BE2C (cell line): ENCODE data around the gene PTX4.

ENCODE experiments used
- DNase-seq: peaks from one replicate; pipeline ENCODE4 v3.0.0-alpha.2; 2020
- H3K27me3 ChIP-seq: fragments of 250-450 bp; sonication (Bioruptor Pico); 2 replicates; pipeline ENCODE4 v1.5.1; 2020; ENCODE audit warnings: mild to moderate bottlenecking
- H3K36me3 ChIP-seq: fragments of 250-450 bp; sonication (Bioruptor Pico); 2 replicates; pipeline ENCODE4 v1.5.1; 2020; ENCODE audit warnings: mild to moderate bottlenecking
- H3K4me1 ChIP-seq: fragments of 250-450 bp; sonication (Bioruptor Pico); 2 replicates; pipeline ENCODE4 v1.5.1; 2020
- H3K4me3 ChIP-seq: 2 replicates; pipeline ENCODE4 v1.5.1; 2011; ENCODE audit warnings: low read depth, low read length
- H3K9me3 ChIP-seq: fragments of 250-450 bp; sonication (Bioruptor Pico); 2 replicates; pipeline ENCODE4 v1.5.1; 2020
- CTCF ChIP-seq: IDR thresholded peaks from 2 replicates; pipeline ENCODE4 v1.5.1; 2012; ENCODE audit warnings: mild to moderate bottlenecking, low read depth, low read length

PTX4 gene

GRCh38 chr16:1455190-1456171, 33.3 kb downstream of the PTX4 start:
- TF ChIP-seq CTCF = no peak
- Histone ChIP-seq H3K36me3 (peaks cover 32% of the 10 kb centered on the region), H3K27me3 (no peaks in the 10 kb centered on the region)

GRCh38 chr16:1454561-1454960, 34.2 kb downstream of the PTX4 start:
- Histone ChIP-seq H3K4me1 (no peaks in the 10 kb centered on the region), H3K9me3 (no peaks in the 10 kb centered on the region), H3K4me3 (no peak overlapping the region), H3K36me3 (peaks cover 27% of the 10 kb centered on the region), H3K27me3 (no peaks in the 10 kb centered on the region)
- no peak for TF ChIP-seq CTCF
- peak; percentile 6 for DNase-seq

More at GRCh38 chr16:1455190-1456171, 33.3 kb downstream of the PTX4 start:
- no peaks in the 10 kb centered on the region for H3K9me3 ChIP-seq
- no peak for DNase-seq
- no peaks in the 10 kb centered on the region for H3K4me1 ChIP-seq
- H3K4me3 ChIP-seq = no peak overlapping the region

- Histone ChIP-seq H3K4me1 (no peaks in the 10 kb centered on the region), H3K36me3 (peaks cover 23% of the 10 kb centered on the region), H3K27me3 (no peaks in the 10 kb centered on the region), H3K9me3 (no peaks in the 10 kb centered on the region), H3K4me3 (no peak overlapping the region)
- DNase-seq = no peak
- no peak for TF ChIP-seq CTCF
These were observed 35.4 kb downstream of the PTX4 start for GRCh38 chr16:1453316-1453715.

GRCh38 chr16:1452530-1452929, 36.2 kb downstream of the PTX4 start:
- Histone ChIP-seq H3K4me3 (no peak overlapping the region), H3K27me3 (no peaks in the 10 kb centered on the region), H3K36me3 (peaks cover 28% of the 10 kb centered on the region), H3K4me1 (no peaks in the 10 kb centered on the region), H3K9me3 (no peaks in the 10 kb centered on the region)
- no peak for TF ChIP-seq CTCF
- no peak for DNase-seq

- H3K4me3 ChIP-seq = no peak overlapping the region
- no peaks in the 10 kb centered on the region for H3K4me1 ChIP-seq
- DNase-seq = no peak
- no peaks in the 10 kb centered on the region for H3K9me3 ChIP-seq
- no peaks in the 10 kb centered on the region for H3K27me3 ChIP-seq
- no peak for TF ChIP-seq CTCF
- H3K36me3 ChIP-seq = peaks cover 29% of the 10 kb centered on the region
These were observed 36.9 kb downstream of the PTX4 start for GRCh38 chr16:1451702-1452392.

- H3K4me1 ChIP-seq = no peaks in the 10 kb centered on the region
- DNase-seq = no peak
- no peak for TF ChIP-seq CTCF
- no peaks in the 10 kb centered on the region for H3K27me3 ChIP-seq
- H3K9me3 ChIP-seq = no peaks in the 10 kb centered on the region
- H3K4me3 ChIP-seq = no peak overlapping the region
- peaks cover 37% of the 10 kb centered on the region for H3K36me3 ChIP-seq
These were observed 37.9 kb downstream of the PTX4 start for GRCh38 chr16:1450841-1451240.
